GM21381 (cell line): Measurements from ENCODE around the gene RANBP17.
"Not testable (repeated sequence)": the region's sequence is repeated elsewhere in the genome, so short reads cannot be mapped to it uniquely, and the experiment has no call there.

Experiments used
- ATAC-seq: cut with Tn5 transposase; IDR thresholded peaks from one replicate; pipeline ENCODE4 v1.9.1; 2021; ENCODE audit warnings: mild to moderate bottlenecking, moderate library complexity; ENCODE audit not compliant: unreplicated experiment

Gene RANBP17

DNA sequence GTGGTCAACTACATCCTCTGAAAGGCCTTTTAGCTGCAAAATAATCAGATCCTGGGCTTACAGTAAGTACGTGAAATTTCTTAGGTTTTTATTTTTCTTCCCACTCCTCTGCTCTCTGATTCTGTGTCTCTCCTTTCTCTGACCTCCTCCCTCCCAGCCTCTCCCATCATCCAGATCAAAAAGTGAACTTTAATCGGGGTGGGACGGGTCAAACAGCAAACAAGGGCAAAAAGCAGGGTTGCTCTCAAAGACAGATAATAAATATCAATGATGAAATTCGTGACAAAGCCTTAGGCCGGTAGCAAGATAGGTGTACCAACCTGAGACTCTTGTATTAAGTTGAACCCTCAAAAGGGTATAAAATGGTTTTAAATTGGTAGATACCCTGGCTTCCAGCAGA is 76.1 kb downstream of the RANBP17 start:
- ATAC-seq, result no peak

DNA sequence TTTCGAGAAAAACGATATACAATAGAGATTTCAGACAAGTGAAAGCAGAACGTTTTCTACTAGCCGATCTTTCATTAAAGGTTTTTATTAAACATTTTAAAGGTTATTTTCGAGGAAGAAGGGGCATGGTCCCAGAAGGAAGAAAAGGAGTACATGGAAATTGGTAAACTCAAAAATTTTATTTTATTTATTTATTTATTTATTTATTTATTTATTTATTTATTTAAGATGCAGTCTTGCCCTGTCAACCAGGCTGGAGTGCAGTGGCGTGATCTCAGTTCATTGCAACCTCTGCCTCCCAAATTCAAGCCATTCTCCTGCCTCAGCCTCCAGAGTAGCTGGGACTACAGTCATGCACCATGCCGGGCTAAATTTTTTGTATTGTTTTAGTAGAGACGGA is 77.4 kb downstream of the RANBP17 start:
- ATAC-seq, result no peak

DNA sequence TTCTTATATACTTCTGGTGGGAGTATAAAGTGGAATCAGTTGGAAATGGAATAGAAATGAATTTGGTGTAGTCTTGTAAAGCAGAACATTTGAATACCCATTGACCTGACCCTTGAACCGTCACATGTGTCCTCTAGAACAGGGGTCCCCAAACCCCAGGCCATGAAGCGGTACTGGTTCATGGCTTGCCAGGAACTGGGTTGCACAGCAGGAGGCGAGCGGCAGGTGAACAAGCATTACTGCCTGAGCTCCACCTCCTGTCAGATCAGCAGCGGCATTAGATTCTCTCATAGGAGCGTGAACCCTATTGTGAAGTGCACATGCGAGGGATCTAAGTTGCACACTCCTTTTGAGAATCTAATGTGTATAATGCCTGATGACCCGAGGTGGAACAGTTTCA is 80.0 kb downstream of the RANBP17 start:
- ATAC-seq, result no peak

DNA sequence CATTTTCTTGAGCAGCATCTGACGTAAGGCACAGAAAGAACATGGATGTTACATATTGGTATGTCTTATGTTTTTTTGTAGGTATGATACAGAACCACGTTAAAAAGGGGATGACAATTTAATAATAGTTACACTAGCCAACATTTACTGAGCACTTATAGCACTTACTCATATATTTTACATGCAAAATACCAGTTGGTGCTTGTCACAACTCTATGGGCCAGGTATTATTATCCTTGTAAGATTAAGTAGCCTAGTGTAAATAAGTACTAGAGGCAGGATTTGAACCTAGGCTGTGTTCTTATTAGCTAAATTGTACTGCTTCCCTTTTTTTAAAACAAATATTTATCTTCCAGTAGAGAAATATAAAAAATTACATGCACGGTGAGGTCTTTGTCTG is 83.5 kb downstream of the RANBP17 start:
- no peak for ATAC-seq

GRCh38 chr5:170960567-170960966 is 98.7 kb downstream of the RANBP17 start:
- no peak for ATAC-seq

DNA sequence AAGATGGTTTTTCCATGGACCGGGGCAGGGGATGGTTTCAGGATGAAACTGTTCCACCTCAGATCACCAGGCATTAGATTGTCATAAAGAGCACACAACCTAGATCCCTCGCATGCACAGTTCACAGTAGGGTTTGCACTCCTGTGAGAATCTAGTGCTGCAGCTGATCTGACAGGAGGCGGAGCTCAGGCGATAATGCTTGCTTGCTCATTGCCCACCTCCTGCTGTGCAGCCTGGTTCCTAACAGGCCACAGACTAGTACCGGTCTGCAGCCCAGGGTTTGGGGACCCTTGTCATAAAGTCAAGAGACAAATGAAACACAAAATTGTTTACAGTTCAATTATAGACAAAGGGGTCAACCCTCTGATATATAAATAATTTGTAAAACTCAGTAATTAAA is 101.7 kb downstream of the RANBP17 start:
- ATAC-seq, result no peak

DNA sequence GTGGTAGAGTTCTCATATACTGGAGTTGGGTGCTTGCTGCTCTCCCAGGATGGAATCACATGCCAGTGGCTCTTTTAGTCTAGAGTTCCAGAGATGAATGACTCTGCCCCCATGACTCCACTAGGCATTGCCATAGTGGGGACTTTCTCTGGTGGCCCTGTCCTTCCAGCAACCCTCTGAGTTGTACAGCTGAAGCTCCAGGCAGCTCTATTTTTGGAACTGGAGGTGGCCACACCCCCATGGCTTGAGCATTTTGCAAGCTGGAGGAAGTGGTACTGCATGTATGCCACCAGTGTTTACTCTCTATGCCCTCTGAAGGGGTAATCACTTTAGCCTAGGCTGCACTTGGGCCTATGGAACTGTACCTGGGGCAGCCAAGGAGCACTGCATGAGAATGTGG is 112.6 kb downstream of the RANBP17 start:
- ATAC-seq, result no peak

GRCh38 chr5:170980261-170980660 is 118.4 kb downstream of the RANBP17 start:
- not testable (repeated sequence) for ATAC-seq

DNA sequence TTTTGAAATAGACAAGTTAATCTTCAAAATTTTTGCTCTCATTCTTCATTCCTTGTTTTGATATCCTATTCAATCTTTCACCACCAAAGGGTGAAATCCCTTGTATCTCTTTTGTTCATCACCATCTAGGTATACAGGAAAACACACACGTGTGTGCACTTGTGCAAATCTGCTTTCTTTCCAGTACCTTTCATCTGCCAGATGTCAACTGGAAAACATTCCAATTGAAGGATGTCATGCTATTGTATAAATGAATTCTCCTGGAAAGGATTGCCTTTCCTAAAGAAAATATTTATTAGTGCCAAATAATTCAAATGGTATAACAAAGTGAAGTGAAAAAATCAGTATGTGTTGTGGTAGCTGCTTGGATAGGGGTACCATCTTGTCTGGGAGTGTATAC is 123.7 kb downstream of the RANBP17 start:
- no peak for ATAC-seq

GRCh38 chr5:170986598-170986997 is 124.8 kb downstream of the RANBP17 start:
- ATAC-seq, result no peak

- ATAC-seq, result no peak
Measured at GRCh38 chr5:170993476-170993875, 131.7 kb downstream of the RANBP17 start.

DNA sequence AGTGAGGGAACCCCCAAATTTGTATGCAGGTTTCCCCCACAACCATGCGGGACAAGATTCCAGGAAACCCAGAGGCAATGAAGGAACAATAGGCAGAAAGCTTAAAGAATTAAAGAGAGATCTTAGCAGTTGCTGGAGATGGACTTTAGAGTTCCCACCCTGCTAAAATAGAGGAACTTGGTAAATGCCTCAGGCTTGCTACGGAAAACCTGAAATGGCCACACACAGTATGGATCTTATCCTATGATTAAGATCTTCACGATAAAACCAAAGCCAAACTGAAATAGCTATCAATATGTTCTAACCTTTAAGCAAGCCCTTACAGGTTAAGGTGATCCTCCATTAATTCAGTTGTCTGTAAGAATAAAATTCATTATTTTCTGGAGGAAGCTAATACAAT is 148.3 kb downstream of the RANBP17 start:
- ATAC-seq, result no peak

DNA sequence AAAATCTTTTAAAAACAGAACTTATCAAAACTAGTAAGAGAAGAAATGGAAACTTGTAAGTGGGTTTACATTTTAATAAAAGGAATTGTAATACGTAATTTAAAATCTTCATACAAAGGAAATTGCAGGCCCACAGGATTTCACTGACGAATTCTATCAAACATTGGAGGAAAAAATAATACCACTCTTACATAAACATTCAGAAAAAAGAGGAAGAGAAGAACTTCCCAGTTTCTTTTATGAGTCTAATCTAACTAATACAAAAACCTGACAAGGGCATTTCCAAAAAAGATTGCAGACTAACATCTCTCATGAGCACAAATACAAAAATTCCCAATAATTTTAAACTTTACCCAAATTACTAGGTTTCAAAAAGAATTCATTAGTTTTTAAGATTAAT is 149.0 kb downstream of the RANBP17 start:
- no peak for ATAC-seq

DNA sequence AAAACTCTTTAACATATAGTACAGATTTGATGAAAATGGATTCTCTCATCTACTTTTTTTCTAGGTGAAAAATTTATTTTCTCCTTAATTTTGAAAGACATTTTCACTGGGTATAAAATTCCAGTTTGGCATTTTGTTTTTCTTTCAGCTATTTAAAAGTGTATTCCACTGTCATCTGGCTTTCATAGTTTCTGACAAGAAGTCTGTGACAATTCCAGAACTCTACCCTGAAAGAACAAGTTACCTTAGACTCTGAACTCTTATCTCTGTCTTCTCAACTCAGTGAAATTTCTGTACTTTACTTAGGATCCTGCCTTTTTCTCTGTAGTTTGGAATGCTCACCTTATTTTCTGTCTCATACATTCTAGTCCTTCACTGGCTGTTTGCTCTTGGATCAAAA is 161.7 kb downstream of the RANBP17 start:
- no peak for ATAC-seq

- no peak for ATAC-seq
Measured at GRCh38 chr5:171024084-171024483, 162.3 kb downstream of the RANBP17 start.

GRCh38 chr5:171029401-171029800 is 167.6 kb downstream of the RANBP17 start:
- ATAC-seq, result no peak

DNA sequence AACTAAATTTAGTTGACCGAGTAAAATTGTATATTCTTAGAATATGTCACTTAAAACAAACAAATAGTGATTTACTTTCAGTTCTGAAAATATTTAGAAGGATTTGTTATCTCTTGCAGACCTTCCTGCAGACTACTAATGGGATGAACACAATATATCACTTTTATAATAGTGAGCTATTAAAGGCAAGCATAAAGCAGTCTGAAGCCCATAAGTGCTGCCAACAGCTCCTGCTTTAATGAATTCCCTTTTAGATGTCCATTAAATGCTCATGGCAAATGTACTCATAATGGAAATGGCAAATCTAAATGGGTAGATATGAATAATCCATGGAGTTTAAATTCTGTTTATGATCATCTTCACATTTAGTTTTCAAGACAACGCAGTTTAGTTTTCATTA is 170.2 kb downstream of the RANBP17 start:
- no peak for ATAC-seq

DNA sequence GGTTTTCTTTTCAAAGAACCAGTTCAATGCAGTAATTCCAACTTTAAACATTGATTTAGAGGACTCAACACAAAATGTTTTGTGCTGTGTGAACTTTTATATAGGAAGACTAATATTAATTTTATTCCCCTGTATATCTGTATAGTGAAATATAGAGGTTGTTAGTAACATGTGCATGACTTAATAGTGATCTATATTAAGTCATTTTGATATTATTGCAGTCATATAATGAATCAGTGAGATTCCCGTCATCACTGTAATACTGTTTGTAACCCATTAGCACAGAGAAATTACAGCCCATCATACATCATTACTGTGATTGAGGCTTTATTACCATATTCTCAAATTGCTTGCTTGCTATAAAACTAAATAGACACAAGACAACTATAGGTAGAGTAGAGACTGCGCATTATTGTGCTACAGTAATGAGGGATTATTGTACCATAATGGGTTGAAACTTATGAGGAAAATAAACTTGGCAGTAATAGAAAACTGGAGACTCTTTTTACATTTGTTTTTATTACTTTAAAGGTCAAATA is 170.7 kb downstream of the RANBP17 start:
- no peak for ATAC-seq

DNA sequence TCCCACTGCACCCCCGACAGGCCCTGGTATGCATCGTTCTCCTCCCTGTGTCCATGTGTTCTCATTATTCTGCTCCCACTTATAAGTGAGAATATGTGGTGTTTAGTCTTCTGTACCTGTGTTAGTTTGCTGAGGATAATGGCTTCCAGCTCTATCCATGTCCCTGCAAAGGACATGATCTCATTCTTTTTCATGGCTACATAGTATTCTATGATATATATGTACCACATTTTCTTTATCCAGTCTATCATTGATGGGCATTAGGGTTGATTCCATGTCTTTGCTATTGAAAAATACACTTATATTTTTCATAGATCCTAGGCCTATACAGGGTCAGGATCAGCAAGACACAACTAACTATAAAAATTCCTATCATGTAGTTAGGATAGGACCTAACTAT is 180.1 kb downstream of the RANBP17 start:
- not testable (repeated sequence) for ATAC-seq

- ATAC-seq, result no peak
Measured at GRCh38 chr5:171050916-171051315, 189.1 kb downstream of the RANBP17 start.

- ATAC-seq, result no peak
Measured at GRCh38 chr5:171055875-171056454, 194.1 kb downstream of the RANBP17 start.

DNA sequence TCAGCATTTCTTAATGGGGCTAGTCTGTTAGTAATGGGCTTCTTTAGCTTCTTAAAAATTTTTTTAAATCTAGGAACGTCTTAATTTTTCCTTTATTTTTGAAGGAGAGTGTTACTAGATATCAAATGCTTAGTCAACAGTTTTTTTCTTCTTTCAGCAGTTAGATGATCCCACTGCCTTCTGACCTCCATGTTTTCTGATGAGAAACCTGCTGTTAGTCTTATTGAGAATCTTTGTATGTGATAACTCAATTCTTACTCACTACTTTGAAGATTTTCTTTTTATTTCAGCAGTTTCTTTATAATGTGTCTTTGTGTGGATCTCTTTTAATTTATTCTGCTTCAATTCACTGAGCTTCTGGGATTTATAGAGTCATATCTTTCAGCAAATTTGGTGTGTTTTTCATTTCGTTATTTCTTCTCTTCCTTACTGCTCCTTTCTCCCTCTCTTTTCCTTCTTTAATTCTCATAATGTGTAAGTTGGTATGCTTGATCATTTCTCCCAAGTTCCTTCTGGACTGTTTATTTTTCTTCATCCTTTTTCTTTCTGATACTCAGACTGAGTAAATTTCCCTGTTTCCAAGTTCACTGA is 205.8 kb downstream of the RANBP17 start:
- no peak for ATAC-seq

GRCh38 chr5:171074747-171075146 is 212.9 kb downstream of the RANBP17 start:
- ATAC-seq, result no peak
